Loucy (cell line): ENCODE measurements around the gene OSGIN1.

Experiments
- EZH2phosphoT487 ChIP-seq: fragments of 200-600 bp; IDR thresholded peaks from 2 replicates; pipeline ENCODE4 v1.6.1; 2018; ENCODE audit warnings: antibody characterized with exemption, mild to moderate bottlenecking, moderate library complexity, borderline replicate concordance
- TF ChIP-seq, protein P1 (sequence below): fragments of 200-600 bp; sonication (generic); conservative IDR thresholded peaks from 2 replicates; pipeline ENCODE4 v1.5.1; 2014; ENCODE audit warnings: mild to moderate bottlenecking, antibody characterized with exemption, low read length

DNA sequence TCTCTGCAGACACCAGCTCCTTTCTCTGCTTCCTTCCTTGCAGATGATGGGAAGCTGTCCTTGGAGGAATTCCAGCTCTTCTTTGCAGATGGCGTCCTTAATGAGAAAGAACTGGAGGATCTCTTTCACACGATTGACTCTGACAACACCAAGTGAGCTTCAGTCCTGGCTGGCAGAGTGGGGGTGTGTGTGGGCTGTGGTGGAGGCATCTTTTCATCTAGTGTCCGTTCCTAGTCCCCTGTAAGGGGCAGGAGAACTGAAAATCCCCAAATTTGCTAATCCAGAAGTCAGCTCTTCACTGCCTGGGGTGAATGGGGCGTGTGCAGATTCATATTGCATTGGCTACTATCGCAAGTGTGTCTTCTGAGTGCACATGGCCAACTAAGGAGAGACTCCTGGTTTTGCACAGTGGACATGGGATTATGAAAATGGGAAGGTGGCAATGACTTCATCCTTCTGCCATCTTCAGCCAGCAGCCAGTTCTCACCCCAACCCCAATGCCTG, 25.4 kb downstream of the OSGIN1 start:
- TF ChIP-seq, protein P1, sequence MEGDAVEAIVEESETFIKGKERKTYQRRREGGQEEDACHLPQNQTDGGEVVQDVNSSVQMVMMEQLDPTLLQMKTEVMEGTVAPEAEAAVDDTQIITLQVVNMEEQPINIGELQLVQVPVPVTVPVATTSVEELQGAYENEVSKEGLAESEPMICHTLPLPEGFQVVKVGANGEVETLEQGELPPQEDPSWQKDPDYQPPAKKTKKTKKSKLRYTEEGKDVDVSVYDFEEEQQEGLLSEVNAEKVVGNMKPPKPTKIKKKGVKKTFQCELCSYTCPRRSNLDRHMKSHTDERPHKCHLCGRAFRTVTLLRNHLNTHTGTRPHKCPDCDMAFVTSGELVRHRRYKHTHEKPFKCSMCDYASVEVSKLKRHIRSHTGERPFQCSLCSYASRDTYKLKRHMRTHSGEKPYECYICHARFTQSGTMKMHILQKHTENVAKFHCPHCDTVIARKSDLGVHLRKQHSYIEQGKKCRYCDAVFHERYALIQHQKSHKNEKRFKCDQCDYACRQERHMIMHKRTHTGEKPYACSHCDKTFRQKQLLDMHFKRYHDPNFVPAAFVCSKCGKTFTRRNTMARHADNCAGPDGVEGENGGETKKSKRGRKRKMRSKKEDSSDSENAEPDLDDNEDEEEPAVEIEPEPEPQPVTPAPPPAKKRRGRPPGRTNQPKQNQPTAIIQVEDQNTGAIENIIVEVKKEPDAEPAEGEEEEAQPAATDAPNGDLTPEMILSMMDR, result no peak
- TF ChIP-seq EZH2phosphoT487, result no peak
